ENCODE results near the gene ASIC3.

ASIC3 gene

DNA sequence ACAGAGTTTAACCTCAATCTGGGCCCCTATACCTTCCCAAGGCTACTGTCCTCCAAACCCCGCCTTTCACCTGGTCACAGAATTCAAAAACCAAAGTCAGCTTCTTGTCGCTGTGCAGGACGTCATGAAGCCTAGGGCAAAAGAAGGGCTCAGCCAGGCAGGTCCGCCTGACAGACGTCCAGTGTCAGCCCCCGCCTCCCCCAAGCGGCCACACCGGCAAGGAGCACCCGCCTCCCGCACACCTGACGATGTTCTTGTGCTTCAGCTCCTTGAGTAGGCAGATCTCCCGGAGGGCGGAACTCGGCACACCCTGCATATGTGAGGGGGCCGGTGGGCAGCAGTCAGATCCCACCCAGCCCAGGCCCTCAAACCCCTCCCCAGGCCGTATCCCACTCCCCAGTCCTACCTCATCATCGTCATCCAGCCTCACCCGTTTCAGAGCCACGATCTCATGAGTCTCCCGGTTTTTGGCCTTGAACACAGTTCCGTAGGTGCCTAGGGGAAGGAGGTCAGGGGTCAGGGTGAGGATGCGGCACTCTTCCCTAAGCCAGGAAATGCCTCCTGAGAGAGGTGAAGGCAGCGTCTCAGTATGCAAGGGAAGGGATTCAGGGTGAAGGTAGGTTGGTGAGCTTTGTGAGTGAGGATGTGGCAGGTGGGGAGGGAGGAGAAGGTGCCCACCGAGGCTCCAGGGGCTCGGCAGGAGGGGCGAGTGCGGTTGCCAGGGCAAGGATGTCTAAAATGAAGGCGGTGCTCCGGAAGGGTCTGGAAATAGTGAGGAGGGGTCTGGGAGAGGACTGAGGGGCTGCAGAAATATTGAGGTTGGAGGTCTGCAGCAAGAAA, 8.6 kb downstream of the ASIC3 start:
- DNase-seq (ENCODE audit: low read depth in 2 of 2), result no peak

DNA sequence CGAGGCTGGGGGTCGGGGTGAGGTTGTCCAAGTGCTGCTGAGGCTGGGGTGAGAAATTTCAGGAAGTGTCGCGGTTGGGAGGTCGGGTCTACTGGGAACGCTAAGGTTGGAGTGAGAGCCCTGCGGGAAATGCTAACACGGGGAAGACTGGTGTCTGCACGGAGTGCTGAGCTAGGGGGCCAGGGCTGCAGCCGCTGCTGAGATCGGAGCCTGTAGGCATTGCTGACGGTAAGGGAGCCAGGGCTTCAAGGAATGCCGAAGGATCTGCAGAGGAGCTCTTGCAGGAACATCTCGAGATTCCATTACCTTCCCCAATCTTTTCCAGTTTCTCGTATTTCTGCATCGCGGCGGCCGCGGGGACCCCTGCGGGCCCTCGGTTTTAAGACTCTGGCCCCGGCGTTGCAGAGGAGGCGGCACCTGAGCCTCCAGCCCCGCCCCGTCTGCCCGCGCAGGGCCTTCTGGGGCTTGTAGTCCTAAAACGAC, 9.2 kb downstream of the ASIC3 start, which contains the start of gene CDK5:
TSS of gene CDK5 (minus strand) at position 392 of the 483 bp plus-strand sequence. CDS start at position 343, 49 bp downstream.
- DNase-seq (ENCODE audit: low read depth in 2 of 2), result no peak

DNA sequence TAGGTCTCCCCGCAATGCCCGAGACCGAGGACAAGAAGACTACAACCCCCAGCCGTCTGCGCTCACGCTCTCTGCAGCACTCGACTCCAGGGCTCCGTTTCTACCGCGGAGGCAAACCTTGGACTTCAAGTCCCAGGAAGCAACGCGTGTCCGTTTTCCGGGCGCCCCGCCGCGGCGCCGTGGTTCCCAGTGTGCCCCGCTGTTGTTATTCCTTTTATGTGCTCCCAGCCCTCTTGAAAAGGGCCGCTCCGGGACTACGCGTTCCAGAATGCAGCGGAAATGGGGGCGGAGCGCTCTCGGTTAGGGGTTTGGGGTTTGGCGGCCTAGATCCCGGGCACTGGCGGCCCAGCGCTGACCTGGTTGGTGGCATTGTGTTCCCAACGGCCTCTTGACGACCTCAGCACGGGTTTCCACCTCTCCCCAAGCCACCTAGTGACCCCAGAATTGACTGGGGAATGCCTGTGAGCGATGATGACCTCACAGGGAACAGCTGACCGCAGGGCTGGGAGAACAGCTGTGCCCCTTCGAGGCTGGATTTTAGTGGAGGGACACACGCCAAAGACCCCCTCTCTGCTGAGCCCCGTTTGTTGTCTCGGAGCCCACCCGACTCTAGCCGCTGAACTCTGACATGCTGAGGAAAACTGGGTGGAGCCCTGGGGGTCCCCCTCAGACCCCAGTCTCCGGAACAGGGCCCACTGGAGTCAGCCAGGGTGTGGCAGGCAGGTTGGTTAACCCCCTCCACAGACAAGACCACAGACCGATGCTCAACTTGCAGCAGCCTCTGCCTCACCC, 9.9 kb downstream of the ASIC3 start:
- DNase-seq (ENCODE audit: low read depth in 2 of 2), result peak; percentile 93 to 94

DNA sequence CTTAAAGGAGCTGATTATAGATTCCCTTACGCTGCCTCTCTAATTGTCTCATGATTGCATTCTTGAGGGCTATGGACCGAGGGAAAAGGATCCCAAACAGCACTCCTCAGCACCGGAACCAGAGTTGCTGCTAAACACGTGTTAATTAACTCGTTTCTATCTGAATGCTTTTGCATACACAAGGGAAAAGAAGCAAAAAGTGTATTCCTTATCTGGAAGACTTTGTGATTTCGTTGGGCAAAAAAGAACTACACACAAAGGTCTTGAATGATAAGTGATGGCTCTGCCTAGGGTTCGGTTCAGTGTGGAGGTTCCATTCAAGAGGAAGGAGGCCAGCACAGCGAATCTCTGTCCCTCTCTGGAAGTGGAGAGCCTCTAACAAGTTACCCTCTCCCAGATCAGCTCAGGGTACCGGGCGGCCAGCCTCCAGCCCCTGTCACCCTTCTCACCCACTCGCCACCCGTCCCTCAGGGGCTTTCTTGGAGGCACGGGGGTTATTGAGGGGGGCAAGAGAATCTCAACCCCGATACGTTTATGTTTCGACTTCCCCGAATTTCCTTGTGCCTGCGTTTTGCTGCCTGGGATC, 10.5 kb downstream of the ASIC3 start:
- no peak for DNase-seq (ENCODE audit: low read depth in 2 of 2)

DNA sequence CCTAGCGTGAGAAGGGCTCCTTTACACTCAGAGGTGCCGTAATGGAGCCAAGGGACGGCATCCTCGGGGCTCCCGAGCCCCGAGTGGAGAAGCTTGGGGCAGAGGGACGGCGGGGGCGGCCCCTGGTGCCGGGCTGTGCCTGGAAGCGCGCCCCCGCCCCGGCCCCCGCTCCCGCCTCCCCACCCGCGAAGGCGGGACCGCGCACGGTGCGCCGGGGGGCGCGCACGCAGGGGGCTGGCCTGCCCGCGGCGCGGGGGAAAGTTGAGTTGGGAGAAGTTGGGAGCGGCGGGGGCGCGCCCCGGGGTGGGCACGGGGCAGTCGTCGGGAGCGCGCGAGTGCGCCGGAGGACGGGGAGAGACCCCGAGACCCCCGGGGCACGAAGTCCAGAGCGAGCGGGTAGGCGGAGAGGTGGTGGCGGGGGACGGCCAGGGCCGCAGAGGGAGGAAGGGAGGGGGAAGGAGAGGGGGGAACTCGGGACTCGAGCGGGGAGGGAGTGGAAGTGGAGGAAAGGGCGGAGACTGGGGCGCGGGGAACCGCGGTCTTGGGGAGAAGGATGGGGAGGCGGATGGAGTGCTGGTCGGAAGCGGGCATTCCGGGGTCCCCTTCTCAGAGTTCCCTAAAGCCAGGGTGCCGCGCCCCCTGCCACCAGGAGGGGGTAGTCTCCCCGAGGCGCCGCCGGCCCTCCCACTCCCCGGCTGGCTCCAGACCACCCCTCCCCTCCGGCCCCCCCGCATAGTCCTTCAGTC, 11.2 kb downstream of the ASIC3 start, which contains the start of gene SLC4A2:
TSS of gene SLC4A2 (plus strand) at position 223 of the 746 bp plus-strand sequence. CDS start 2,399 bp downstream, outside the sequence.
- peak; percentile 50 to 63 for DNase-seq (ENCODE audit: low read depth in 2 of 2)

DNA sequence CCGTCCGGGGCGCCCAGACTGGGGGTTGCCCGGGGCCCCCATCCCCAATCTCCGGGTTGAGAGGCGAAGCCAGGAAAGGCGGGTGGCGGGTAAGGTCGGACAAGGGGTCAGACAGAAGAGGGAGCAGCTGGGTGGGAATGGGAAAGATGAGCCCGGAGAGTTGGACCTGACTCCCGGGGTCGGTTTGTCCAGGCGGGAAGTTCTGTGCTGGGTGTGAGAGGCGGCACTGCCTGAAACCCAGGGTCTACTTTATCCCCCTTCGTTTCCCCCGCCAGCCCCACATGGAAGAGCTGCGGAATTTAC, 11.7 kb downstream of the ASIC3 start:
- no peak for DNase-seq (ENCODE audit: low read depth in 2 of 2)

DNA sequence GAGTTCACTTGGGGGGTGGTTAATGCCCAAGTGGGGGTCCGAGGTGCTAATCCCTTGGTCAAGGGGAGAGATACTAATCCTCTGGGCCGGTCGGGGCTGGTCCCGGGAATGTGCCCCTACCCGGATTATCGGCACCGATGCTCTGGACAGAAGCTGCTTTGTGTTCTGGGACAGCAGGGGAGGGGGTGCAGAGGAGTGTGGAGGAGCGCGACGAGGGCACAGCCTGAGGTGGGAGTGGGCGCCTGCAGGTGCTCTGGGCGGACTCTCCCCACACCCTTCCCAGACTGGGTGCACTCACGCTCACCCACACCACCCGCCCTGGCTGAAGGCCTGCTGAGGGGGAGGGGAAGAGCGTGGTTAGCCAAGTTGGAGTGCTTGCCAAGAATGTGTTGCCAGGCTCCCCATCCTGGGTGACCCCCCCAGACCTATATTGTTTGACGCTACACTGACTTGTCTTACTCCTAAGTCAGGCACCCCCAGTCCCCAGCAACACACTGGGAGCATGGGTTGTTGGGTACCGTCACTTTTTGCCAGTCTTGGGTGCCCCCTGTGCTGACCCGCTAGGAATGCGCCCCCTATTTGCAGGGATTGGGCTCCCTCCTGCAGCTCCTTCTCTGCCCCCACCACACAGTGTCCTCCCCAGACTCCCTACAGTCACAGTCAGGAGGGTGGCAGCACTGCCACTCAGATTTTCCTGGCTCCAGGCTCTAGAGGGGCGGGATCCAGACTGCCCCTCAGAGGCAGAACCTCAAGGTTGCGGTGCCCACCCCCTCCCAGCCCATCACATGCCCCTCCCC, 12.3 kb downstream of the ASIC3 start:
- DNase-seq (ENCODE audit: low read depth in 2 of 2), result no peak

DNA sequence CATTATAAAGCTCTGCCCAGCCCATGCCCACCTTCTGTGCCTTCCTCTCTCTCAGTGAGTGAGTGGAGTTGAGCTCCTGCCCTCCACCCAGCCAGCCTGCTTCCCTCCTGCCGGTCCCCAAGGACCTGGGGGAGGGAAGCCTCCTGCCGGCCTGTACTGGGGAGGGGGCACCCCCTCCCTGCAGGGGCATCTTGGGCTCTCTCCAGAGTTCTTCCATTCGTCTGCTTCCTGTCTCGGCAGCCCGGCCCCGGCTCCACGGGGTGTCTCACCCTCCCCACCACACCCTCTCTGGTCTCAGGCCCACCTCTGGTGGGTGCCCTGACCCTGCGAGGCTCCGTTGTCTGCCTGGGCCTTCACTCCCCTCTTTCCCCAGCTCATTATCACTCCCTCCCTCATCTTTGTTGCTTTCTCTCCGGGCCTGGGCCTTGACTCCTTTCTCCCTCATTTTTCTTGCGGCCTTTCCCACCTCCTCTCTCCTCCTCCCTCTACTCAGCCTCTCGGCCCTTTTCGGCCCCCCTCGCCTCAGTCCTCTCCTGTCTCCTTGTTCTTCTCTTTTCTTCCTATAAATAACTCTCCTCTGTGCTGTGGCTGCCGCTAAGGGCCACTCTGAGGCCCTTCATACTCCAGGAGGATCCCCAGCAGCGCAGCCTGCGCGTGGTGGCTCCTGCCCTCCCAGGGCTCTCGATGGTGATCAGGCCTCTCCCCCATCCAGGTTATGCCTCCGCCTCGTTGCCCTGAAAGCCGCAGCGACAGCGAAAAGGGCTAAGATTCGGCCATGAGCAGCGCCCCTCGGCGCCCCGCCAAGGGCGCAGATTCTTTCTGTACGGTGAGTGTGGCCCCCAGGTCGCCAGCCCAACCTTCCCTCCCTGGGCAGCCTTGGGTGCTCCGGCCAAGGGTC, 13.1 kb downstream of the ASIC3 start:
- no peak for DNase-seq (ENCODE audit: low read depth in 2 of 2)

DNA sequence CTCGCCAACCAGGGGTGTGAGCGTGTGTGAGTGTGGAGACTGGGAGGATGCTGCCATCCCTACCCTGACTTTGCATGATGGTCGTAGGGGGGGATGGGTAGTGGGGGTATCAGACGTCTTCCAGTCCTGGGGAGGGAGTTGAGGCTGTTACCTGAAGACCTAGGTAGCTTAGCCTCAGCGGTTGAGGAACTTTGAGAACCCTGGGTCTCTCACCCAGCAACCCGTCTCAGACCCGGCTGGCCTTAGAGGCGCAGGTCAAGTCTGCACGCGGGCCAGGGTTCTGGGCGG, 13.7 kb downstream of the ASIC3 start:
- DNase-seq (ENCODE audit: low read depth in 2 of 2), result no peak

DNA sequence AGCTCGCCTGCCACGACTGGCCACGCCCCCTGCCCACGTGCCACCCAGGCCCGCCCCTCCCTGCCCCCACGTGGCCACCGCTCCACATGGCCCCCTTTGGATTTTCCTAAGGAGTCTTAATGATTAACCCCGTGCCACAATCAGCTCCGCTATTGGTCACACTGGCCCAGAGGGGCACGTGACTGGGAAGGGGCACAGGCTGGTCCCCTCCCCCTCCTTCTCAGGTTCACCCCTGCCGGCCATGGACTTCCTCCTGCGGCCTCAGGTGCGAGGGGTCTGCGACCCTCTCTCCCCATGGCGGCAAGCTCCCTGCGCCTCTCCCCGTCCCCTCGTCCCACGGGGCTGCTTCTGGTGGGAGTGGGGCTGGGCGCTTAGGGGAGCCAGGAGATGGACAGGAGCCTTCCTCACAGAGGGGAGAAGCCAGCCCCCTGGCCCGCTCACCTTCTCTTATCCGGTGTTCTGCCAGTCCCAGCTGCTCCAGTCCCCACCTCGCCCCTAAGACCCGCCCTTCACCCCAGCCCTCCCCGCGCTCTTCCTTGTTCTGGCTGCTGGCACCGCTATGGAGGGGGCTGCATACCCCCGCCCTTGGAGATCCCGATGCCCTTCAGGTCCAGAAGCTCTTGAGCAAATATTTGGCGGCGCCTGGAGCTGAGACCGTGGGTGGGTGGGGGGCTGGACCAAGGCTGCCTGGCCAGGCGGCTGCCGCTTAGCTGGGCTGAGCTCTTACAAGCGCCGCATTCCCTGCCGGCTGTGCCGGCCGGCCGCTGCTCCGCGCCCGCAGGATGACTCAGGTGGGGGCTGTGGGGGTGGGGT, 14.3 kb downstream of the ASIC3 start:
- DNase-seq (ENCODE audit: low read depth in 2 of 2), result no peak

DNA sequence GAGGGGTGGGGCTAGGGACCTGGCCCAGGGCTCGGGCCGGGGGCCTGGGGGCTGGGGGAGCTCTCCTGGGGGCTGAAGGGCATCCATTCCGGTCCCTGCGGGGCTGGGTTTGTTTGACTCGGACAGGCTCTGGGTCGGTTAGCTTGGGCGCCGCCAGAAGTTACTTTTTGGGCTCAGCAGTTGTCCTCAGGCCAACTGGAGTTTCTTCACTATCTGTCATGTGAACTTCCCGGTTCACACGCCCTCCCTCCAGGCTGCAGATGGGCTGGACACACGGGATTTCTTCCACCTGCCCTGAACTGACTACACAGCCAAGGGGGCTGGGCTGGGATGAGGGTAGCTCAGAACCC, 14.9 kb downstream of the ASIC3 start:
- DNase-seq (ENCODE audit: low read depth in 2 of 2), result no peak

DNA sequence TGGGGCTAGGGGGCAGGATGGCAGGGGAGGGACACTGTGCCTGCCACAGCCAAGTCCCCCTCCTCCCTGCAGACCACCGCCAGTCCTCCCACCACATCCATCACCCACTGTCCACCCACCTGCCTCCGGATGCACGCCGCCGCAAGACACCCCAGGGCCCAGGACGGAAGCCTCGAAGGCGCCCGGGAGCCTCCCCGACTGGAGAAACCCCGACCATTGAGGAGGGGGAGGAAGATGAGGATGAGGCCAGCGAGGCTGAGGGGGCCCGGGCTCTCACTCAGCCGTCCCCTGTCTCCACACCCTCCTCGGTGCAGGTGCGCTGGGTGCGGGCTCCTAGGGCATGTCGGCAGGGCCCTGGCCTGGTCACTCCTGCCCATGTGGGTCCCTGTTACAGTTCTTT, 16.1 kb downstream of the ASIC3 start:
- DNase-seq (ENCODE audit: low read depth in 2 of 2), result no peak

DNA sequence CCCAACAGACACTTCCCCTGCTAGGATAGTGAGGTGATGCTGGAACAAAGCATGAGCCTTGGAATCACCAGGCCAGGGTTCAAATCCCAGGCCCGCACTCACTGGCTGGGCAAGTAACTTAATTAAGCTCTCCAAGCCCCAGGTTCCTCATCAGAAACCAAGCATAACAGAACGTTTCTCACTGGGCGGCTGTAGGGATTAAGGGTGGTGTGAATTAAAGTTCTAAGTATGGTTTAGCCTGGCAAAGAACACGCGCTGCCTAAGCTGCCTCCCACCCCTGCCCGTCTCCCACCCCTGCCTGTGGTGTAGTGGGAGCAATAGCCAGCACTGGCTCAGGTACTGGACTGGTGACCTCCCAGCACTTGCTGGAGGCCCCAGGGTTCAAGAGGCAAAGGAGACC, 16.7 kb downstream of the ASIC3 start:
- DNase-seq (ENCODE audit: low read depth in 2 of 2), result no peak

DNA sequence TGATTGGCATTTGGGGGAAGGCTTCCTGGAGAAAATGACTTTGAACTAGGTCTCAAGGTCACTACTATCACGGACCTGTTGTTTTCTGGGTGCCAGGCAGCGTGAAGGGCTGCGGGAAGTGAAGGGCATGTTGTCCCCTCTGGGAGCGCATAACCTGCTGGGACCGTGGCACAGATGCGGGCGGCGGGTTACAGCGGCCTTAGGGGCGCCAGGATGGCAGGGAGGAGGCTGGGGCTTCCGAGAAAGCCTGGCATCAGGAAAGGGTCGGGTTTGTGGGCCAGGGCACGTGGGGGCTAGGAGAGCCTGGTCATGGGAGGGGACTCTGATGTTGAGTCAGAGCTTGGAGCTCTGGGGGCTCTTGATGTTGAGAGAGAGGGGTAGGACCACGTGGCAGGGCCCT, 17.2 kb downstream of the ASIC3 start:
- DNase-seq (ENCODE audit: low read depth in 2 of 2), result no peak

DNA sequence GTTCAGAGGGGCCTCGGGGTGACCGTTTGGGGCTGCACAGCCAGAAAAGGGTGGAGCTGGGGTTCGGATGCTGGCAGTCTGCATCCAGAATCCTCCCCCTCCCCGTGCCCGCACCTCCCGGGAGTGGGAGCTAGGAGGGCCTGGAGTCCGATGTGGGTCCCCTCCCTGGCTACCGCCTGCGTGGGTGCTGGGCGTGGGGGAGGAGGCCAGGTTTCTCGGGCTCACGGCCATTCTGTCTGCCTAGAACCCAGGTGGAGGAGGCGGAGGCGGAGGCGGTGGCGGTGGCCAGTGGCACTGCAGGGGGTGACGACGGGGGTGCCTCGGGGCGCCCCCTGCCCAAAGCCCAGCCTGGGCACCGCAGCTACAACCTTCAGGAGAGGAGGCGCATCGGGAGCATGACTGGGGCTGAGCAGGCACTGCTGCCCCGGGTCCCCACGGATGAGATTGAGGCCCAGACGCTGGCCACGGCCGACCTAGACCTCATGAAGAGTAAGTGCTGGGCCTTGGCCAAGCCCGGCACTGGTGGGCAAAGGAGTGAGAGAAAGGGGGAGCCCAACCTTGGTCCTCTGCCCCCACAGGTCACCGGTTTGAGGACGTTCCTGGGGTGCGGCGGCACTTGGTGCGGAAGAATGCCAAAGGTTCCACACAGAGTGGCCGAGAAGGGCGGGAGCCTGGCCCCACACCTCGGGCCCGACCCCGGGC, 18.1 kb downstream of the ASIC3 start:
- DNase-seq (ENCODE audit: low read depth in 2 of 2), result no peak

DNA sequence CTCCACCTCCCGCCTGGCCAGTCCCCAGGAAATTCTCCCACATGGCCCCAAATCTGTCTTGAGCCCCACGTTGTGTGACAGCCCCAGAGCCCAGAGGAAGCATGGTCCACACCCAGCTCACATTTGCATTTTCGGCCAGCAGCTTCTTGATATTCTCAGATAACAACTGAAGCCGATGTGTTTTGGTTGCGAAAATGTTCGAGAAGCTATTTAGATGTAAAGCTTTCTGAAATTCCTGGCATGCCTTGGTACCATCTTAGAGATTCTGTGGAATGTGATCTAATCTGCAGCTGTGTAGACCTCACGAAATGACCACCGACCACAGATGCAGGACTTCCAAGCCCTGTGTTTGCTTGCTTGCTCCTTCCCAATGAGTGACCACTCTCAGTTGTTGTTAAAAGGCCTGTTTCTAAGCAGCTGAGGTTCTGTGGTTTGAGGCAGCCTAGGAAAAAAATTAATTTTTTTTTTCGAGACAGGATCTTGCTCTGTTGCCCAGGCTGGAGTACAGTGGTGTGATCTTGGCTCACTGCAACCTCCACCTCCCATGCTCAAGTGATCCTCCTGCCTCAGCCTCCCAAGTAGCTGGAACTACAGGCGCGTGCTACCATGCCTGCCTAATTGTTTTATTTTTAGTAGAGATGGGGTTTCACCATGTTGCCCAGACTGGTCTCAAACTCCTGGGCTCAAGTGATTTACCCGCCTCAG, 19.9 kb downstream of the ASIC3 start:
- DNase-seq (ENCODE audit: low read depth in 2 of 2), result no peak

DNA sequence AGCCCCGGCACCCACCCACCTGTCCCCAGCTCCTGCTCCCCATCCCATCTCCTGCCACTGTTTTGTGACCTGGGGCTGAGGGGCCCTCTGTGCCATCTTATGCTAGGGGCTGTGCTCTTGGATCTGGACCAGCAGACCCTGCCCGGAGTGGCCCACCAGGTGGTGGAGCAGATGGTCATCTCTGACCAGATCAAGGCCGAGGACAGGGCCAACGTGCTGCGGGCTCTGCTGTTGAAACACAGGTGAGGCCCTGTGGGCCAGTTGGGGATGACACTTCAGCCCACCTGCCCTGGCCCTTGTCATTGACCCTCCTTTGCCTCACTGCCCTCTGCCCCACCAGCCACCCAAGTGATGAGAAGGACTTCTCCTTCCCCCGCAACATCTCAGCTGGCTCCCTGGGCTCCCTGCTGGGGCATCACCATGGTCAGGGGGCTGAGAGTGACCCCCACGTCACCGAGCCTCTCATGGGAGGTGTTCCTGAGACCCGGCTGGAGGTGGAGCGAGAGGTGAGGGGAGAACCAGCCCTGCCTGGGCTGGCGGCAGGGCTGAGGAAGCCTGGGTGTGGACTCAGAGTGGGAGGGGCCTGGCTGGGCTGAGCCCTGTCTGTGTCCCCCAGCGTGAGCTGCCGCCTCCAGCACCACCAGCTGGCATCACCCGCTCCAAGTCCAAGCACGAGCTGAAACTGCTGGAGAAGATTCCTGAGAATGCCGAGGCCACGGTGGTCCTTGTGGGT, 21.7 kb downstream of the ASIC3 start:
- DNase-seq (ENCODE audit: low read depth in 2 of 2), result no peak

Measured in activated CD4-positive, alpha-beta T cell treated with anti-CD3 and anti-CD28 coated beads for 24 hours (primary cell).